GM18870 (cell line): ENCODE data around the gene AKR1D1.
"Not testable (repeated sequence)": the region's sequence is repeated elsewhere in the genome, so short reads cannot be mapped to it uniquely, and the experiment has no call there.

Experiments used
- ATAC-seq: cut with Tn5 transposase; IDR thresholded peaks from one replicate; pipeline ENCODE4 v1.9.1; 2021; ENCODE audit warnings: moderate library complexity; ENCODE audit not compliant: unreplicated experiment

Gene AKR1D1

GRCh38 chr7:138076196-138076595, at the start of gene AKR1D1:
TSS of gene AKR1D1 (plus strand) at chr7:138076459. CDS start at chr7:138076519, 60 bp downstream.
- no peak for ATAC-seq

GRCh38 chr7:138027100-138027499, 49.2 kb upstream of the AKR1D1 start:
- ATAC-seq, result no peak

GRCh38 chr7:138029126-138029525, 47.1 kb upstream of the AKR1D1 start:
- no peak for ATAC-seq

GRCh38 chr7:138029941-138030340, 46.3 kb upstream of the AKR1D1 start:
- no peak for ATAC-seq

- no peak for ATAC-seq
Observed at GRCh38 chr7:138030679-138031351, 45.4 kb upstream of the AKR1D1 start.

GRCh38 chr7:138032186-138032585, 44.1 kb upstream of the AKR1D1 start:
- ATAC-seq, result peak; percentile 81

- no peak for ATAC-seq
Observed at GRCh38 chr7:138032770-138033169, 43.5 kb upstream of the AKR1D1 start.

GRCh38 chr7:138033241-138033640, 43.0 kb upstream of the AKR1D1 start:
- ATAC-seq, result no peak

- no peak for ATAC-seq
Observed at GRCh38 chr7:138036135-138036534, 40.1 kb upstream of the AKR1D1 start.

GRCh38 chr7:138040063-138040462, 36.2 kb upstream of the AKR1D1 start:
- not testable (repeated sequence) for ATAC-seq

GRCh38 chr7:138044897-138045296, 31.4 kb upstream of the AKR1D1 start:
- ATAC-seq, result no peak

GRCh38 chr7:138047907-138048306, 28.4 kb upstream of the AKR1D1 start:
- no peak for ATAC-seq

GRCh38 chr7:138049505-138050116, 26.6 kb upstream of the AKR1D1 start:
- no peak for ATAC-seq

- ATAC-seq, result not testable (repeated sequence)
Observed at GRCh38 chr7:138051712-138052247, 24.5 kb upstream of the AKR1D1 start.

- ATAC-seq, result no peak
Observed at GRCh38 chr7:138052696-138053095, 23.6 kb upstream of the AKR1D1 start.

GRCh38 chr7:138055698-138056097, 20.6 kb upstream of the AKR1D1 start:
- ATAC-seq, result not testable (repeated sequence)

GRCh38 chr7:138063400-138063799, 12.9 kb upstream of the AKR1D1 start:
- ATAC-seq, result no peak

GRCh38 chr7:138064856-138065357, 11.4 kb upstream of the AKR1D1 start:
- no peak for ATAC-seq

GRCh38 chr7:138065827-138066226, 10.4 kb upstream of the AKR1D1 start:
- ATAC-seq, result no peak

GRCh38 chr7:138066954-138067394, 9.3 kb upstream of the AKR1D1 start:
- ATAC-seq, result peak; percentile 87

GRCh38 chr7:138067774-138068173, 8.5 kb upstream of the AKR1D1 start:
- ATAC-seq, result no peak

GRCh38 chr7:138070908-138071307, 5.4 kb upstream of the AKR1D1 start:
- no peak for ATAC-seq
